HCT116 (cell line): Measurements from ENCODE around the gene ATG5. TPM values are rescaled to one million over a fixed set of nuclear protein-coding genes. Genes with fewer than 3 reads are reported as not detected.

Experiments
- ATAC-seq: fragments of 200-7000 bp; cut with Tn5 transposase; 2 replicates; pipeline ENCODE4 v1.9.1; 2020; ENCODE audit warnings: mild to moderate bottlenecking, moderate library complexity
- BruUV-seq: library from RNA; stranded (reverse); fragments of 400-500 nt; replicated peaks from 2 replicates; lab custom pipeline; 2021; lab: Mats Ljungman, UMichigan
- CTCF ChIA-PET: fragments of 300-600 bp; sonication (Branson Sonifier 250); formaldehyde crosslinking; loops from one replicate; lab custom pipeline; 2021; ENCODE audit warnings: antibody characterized with exemption; lab: Charles Lee
- POLR2A ChIA-PET: fragments of 300-600, 350-600 bp; sonication (Branson Sonifier 250); formaldehyde crosslinking; loops from one replicate; lab custom pipeline; 2021; ENCODE audit warnings: antibody characterized with exemption; lab: Charles Lee
- RAD21 ChIA-PET, 2 experiments: fragments of 300-600 bp; sonication (Branson Sonifier 250); formaldehyde crosslinking; loops; one replicate each; lab custom pipeline; 2023; ENCODE audit warnings: low total read pairs in 2 of 2; ENCODE audit not compliant: uncharacterized antibody in 2 of 2, unreplicated experiment in 2 of 2, low non-redundant PET in 1 of 2; lab: Charles Lee
- DNase-seq: peaks from one replicate; pipeline ENCODE4 v3.0.0-alpha.2; 2010; ENCODE audit warnings: low read depth, low spot score
- H2AFZ ChIP-seq: fragments of 200-600 bp; shearing (Covaris generic), sonication (generic); 2 replicates; pipeline ENCODE4 v1.6.1; 2017; ENCODE audit warnings: low read depth, mixed run types, mixed read lengths, antibody characterized with exemption, low read length; ENCODE audit not compliant: poor library complexity, severe bottlenecking
- H3K27ac ChIP-seq: 2 replicates; pipeline ENCODE4 v1.5.1; 2012; ENCODE audit warnings: low read depth, low read length
- H3K27me3 ChIP-seq: fragments of 200-600 bp; sonication (generic); 2 replicates; pipeline ENCODE4 v1.6.1; 2016; ENCODE audit warnings: mixed run types, low read length, mixed read lengths; ENCODE audit not compliant: insufficient read depth
- H3K36me3 ChIP-seq, 2 experiments: fragments of 200-500 bp in 1 of 2; fragments of 200-600 bp in 1 of 2; sonication (Bioruptor generic) in 1 of 2; sonication (generic) in 1 of 2; 2 replicates each; pipeline versions ENCODE4 v1.5.1 to v1.6.1; 2014 to 2016; ENCODE audit warnings: low read length in 2 of 2, inconsistent platforms in 1 of 2, mixed read lengths in 1 of 2, mixed run types in 1 of 2; ENCODE audit not compliant: insufficient read depth in 2 of 2, control insufficient read depth in 1 of 2
- H3K4me1 ChIP-seq, 2 experiments: fragments of 200-600 bp in 1 of 2; sonication (generic) in 1 of 2; 2 replicates each; pipeline versions ENCODE4 v1.5.1 to v1.6.1; 2012 to 2017; ENCODE audit warnings: low read length in 2 of 2, inconsistent platforms in 1 of 2, mild to moderate bottlenecking in 1 of 2, mixed read lengths in 1 of 2, mixed run types in 1 of 2, moderate library complexity in 1 of 2; ENCODE audit not compliant: insufficient read depth in 2 of 2, control insufficient read depth in 1 of 2
- H3K4me2 ChIP-seq: fragments of 200-600 bp; sonication (generic); 2 replicates; pipeline ENCODE4 v1.6.1; 2017; ENCODE audit warnings: mixed run types, low read length, mixed read lengths
- H3K4me3 ChIP-seq, 2 experiments: fragments of 200-600 bp in 1 of 2; sonication (generic) in 1 of 2; replicated peaks in 1 of 2; 2 replicates each; pipeline ENCODE4 v1.5.1; 2011 to 2016; ENCODE audit warnings: low read length in 2 of 2, control low read depth in 1 of 2, low read depth in 1 of 2, mild to moderate bottlenecking in 1 of 2, mixed read lengths in 1 of 2, mixed run types in 1 of 2
- H3K79me2 ChIP-seq: fragments of 200-600 bp; sonication (generic); 2 replicates; pipeline ENCODE4 v1.6.1; 2017; ENCODE audit warnings: mild to moderate bottlenecking, mixed run types, low read length, moderate library complexity, mixed read lengths; ENCODE audit not compliant: insufficient read depth
- H3K9ac ChIP-seq: fragments of 200-600 bp; sonication (generic); 2 replicates; pipeline ENCODE4 v1.6.1; 2016; ENCODE audit warnings: low read length, mixed read lengths
- H3K9me2 ChIP-seq: fragments of 200-600 bp; sonication (generic), shearing (Covaris generic); 2 replicates; pipeline ENCODE4 v1.6.1; 2017; ENCODE audit warnings: mixed run types, mild to moderate bottlenecking, moderate library complexity; ENCODE audit not compliant: insufficient read depth
- H3K9me3 ChIP-seq, 2 experiments: fragments of 200-500 bp in 1 of 2; fragments of 200-600 bp in 1 of 2; sonication (Bioruptor generic) in 1 of 2; sonication (generic) in 1 of 2; 2 replicates each; pipeline ENCODE4 v1.6.1; 2014 to 2017; ENCODE audit warnings: low read length in 2 of 2, mixed read lengths in 2 of 2, inconsistent platforms in 1 of 2, low read depth in 1 of 2, mild to moderate bottlenecking in 1 of 2, mixed run types in 1 of 2, moderate library complexity in 1 of 2; ENCODE audit not compliant: control insufficient read depth in 1 of 2, insufficient read depth in 1 of 2
- H4K20me1 ChIP-seq: fragments of 200-600 bp; sonication (generic), shearing (Covaris generic); 2 replicates; pipeline ENCODE4 v1.6.1; 2017; ENCODE audit warnings: mixed run types, mild to moderate bottlenecking, moderate library complexity; ENCODE audit not compliant: insufficient read depth
- ATF3 ChIP-seq: IDR thresholded peaks from 2 replicates; pipeline ENCODE4 v1.6.1; 2012
- CBX3 ChIP-seq: IDR thresholded peaks from 2 replicates; pipeline ENCODE4 v1.6.1; 2012; ENCODE audit warnings: low read depth
- CEBPB ChIP-seq: IDR thresholded peaks from 2 replicates; pipeline ENCODE4 v1.6.1; 2012; ENCODE audit warnings: low read depth
- CTCF ChIP-seq, 3 experiments: fragments of 200-600 bp in 1 of 3; sonication (generic) in 1 of 3; IDR thresholded peaks in 2 of 3; conservative IDR thresholded peaks in 1 of 3; 2 replicates each; pipeline ENCODE4 v1.5.1; 2012 to 2017; ENCODE audit warnings: low read depth in 2 of 3, low read length in 2 of 3, antibody characterized with exemption in 1 of 3, borderline replicate concordance in 1 of 3, control low read depth in 1 of 3, mild to moderate bottlenecking in 1 of 3, mixed read lengths in 1 of 3, mixed run types in 1 of 3, moderate library complexity in 1 of 3; ENCODE audit not compliant: insufficient read depth in 1 of 3
- EGR1 ChIP-seq: IDR thresholded peaks from 2 replicates; pipeline ENCODE4 v1.6.1; 2012; ENCODE audit warnings: low read depth
- EZH2 ChIP-seq: fragments of 200-600 bp; sonication (generic); IDR thresholded peaks from 2 replicates; pipeline ENCODE4 v1.6.1; 2017; ENCODE audit warnings: antibody characterized with exemption, mixed run types
- EZH2phosphoT487 ChIP-seq: fragments of 200-600 bp; IDR thresholded peaks from 2 replicates; pipeline ENCODE4 v1.6.1; 2018; ENCODE audit warnings: antibody characterized with exemption, borderline replicate concordance
- FOSL1 ChIP-seq: IDR thresholded peaks from 2 replicates; pipeline ENCODE4 v1.6.1; 2012; ENCODE audit warnings: low read depth
- JUND ChIP-seq: IDR thresholded peaks from 2 replicates; pipeline ENCODE4 v1.6.1; 2012
- MAX ChIP-seq: IDR thresholded peaks from 2 replicates; pipeline ENCODE4 v1.6.1; 2012
- RAD21 ChIP-seq: IDR thresholded peaks from 2 replicates; pipeline ENCODE4 v1.6.1; 2012; ENCODE audit warnings: low read depth, mild to moderate bottlenecking
- REST ChIP-seq: IDR thresholded peaks from 2 replicates; pipeline ENCODE4 v1.6.1; 2012; ENCODE audit warnings: low read depth
- SP1 ChIP-seq: IDR thresholded peaks from 2 replicates; pipeline ENCODE4 v1.6.1; 2012; ENCODE audit warnings: low read depth
- SRF ChIP-seq: IDR thresholded peaks from 2 replicates; pipeline ENCODE4 v1.6.1; 2012; ENCODE audit warnings: low read depth
- TCF7L2 ChIP-seq: IDR thresholded peaks from 2 replicates; pipeline ENCODE4 v1.7.0; 2011; ENCODE audit warnings: borderline replicate concordance, inconsistent platforms; ENCODE audit not compliant: insufficient read depth, insufficient read length; ENCODE audit errors: extremely low read depth
- ZBTB33 ChIP-seq: IDR thresholded peaks from 2 replicates; pipeline ENCODE4 v1.6.1; 2011; ENCODE audit warnings: mild to moderate bottlenecking, low read length, moderate library complexity; ENCODE audit not compliant: insufficient replicate concordance; ENCODE audit errors: extremely low read depth
- ZFX ChIP-seq: fragments of 450-650 bp; IDR thresholded peaks from 2 replicates; pipeline ENCODE4 v1.6.1; 2017
- ZNF274 ChIP-seq: fragments of 200-500 bp; sonication (Bioruptor generic); IDR thresholded peaks from 2 replicates; pipeline ENCODE4 v1.6.1; 2014; ENCODE audit warnings: mild to moderate bottlenecking, low read depth, low read length, inconsistent platforms
- intact Hi-C: fragments of 100-400 bp; cut with micrococcal nuclease; formaldehyde crosslinking; loops from 2 replicates; pipeline ENCODE4 v1.10.0; 2022
- total RNA-seq: library from RNA; stranded (reverse); gene quantifications from one replicate; pipeline ENCODE4 v1.2.1, GENCODE V29; 2021; ENCODE audit not compliant: unreplicated experiment

ATG5 gene
- total RNA-seq, 1 experiment from 2014 or later, result 39.6 TPM

- peak overlapping the region; percentile 54 for H3K27ac ChIP-seq
- BruUV-seq, result TSS peak; percentile 88
- H3K4me1 ChIP-seq, result peaks cover 48 to 63% of the 10 kb centered on the region in 2 experiments
- intact Hi-C loops, result no loop called here
- no peak overlapping the region for H2AFZ ChIP-seq
- POLR2A ChIA-PET, result interaction anchor here (0.6 to 1.1 kb wide), 2 partner anchors 8 to 215 kb away, joined by 3 to 6 read pairs; no protein-coding TSS in a partner anchor
- H3K9ac ChIP-seq, result no peak overlapping the region
- no peaks in the 10 kb centered on the region for H3K9me2 ChIP-seq
- H3K4me3 ChIP-seq, result no peak overlapping the region; a peak in 1 of 4 replicates
- no peaks in the 10 kb centered on the region for H4K20me1 ChIP-seq
- CTCF ChIA-PET, result interaction anchor here (0.6 kb wide), 1 partner anchor 802 kb away, joined by 3 read pairs; no protein-coding TSS in a partner anchor
- DNase-seq (peak; percentile 76), ATAC-seq (peak; percentile 53)
- no peaks in the 10 kb centered on the region for H3K79me2 ChIP-seq
- H3K4me2 ChIP-seq, result peak overlapping the region; percentile 49
- H3K36me3 ChIP-seq, result no peaks in the 10 kb centered on the region
- RAD21 ChIA-PET, result no interaction called here
- H3K27me3 ChIP-seq, result no peaks in the 10 kb centered on the region
- H3K9me3 ChIP-seq, result no peaks in the 10 kb centered on the region
- TF ChIP-seq EZH2phosphoT487 (no peak), FOSL1 (peak; percentile 87), ZBTB33 (no peak), REST (no peak), ZNF274 (no peak), MAX (peak; percentile 54), TCF7L2 (no peak), ATF3 (0 out of 2 replicates have a peak, but pooled peaks have one; percentile 50), CBX3 (peak; percentile 62; the same call in 1 of the 2 replicates), EGR1 (no peak), SP1 (peak; percentile 91), JUND (peak; percentile 83), CEBPB (peak; percentile 91), RAD21 (no peak; the same call in 1 of the 2 replicates), ZFX (no peak), CTCF (IDR thresholded peaks at IDR 0.05 in 2 of 3, conservative IDR thresholded peaks at IDR 0.05 in 1 of 3; ENCODE audit: borderline replicate concordance in 1 of 3, insufficient read depth in 1 of 3, low read depth in 2 of 3, low read length in 2 of 3) (no peak), EZH2 (no peak), SRF (peak; percentile 60)
These were observed 130.3 kb downstream of the ATG5 start for GRCh38 chr6:106194949-106195921.
